Hepatocyte (in vitro differentiated cells): Measurements from ENCODE around the gene PPP1R13L. TPM values are rescaled to one million over a fixed set of nuclear protein-coding genes. Genes with fewer than 3 reads are reported as not detected.

Experiments used
- DNase-seq: peaks from one replicate; pipeline ENCODE4 v3.0.0-alpha.2; 2016; ENCODE audit warnings: low spot score
- H2AFZ ChIP-seq: fragments of 200-600 bp; sonication (generic); 2 replicates; pipeline ENCODE4 v1.6.0; 2016; ENCODE audit warnings: antibody characterized with exemption, mild to moderate bottlenecking
- H3K27ac ChIP-seq: fragments of 200-600 bp; sonication (generic); 2 replicates; pipeline ENCODE4 v1.5.1; 2016; ENCODE audit warnings: mild to moderate bottlenecking
- H3K27me3 ChIP-seq: fragments of 200-600 bp; sonication (generic); 2 replicates; pipeline ENCODE4 v1.6.1; 2016
- H3K36me3 ChIP-seq: fragments of 200-600 bp; sonication (generic); replicated peaks from 2 replicates; pipeline ENCODE4 v1.5.1; 2016; ENCODE audit warnings: low read depth; ENCODE audit not compliant: insufficient read depth
- H3K4me1 ChIP-seq: fragments of 200-600 bp; sonication (generic); 2 replicates; pipeline ENCODE4 v1.5.1; 2016; ENCODE audit warnings: mild to moderate bottlenecking, moderate library complexity; ENCODE audit not compliant: insufficient read depth
- H3K4me2 ChIP-seq: fragments of 200-600 bp; sonication (generic); 2 replicates; pipeline ENCODE4 v1.6.0; 2016
- H3K4me3 ChIP-seq: fragments of 200-600 bp; sonication (generic); 2 replicates; pipeline ENCODE4 v1.5.1; 2016; ENCODE audit warnings: mild to moderate bottlenecking
- H3K79me2 ChIP-seq: fragments of 200-600 bp; sonication (generic); 2 replicates; pipeline ENCODE4 v1.6.0; 2017; ENCODE audit warnings: mild to moderate bottlenecking
- H3K9me2 ChIP-seq: fragments of 200-600 bp; sonication (generic); replicated peaks from 2 replicates; pipeline ENCODE4 v1.6.0; 2017; ENCODE audit warnings: mild to moderate bottlenecking; ENCODE audit not compliant: insufficient read depth
- H3K9me3 ChIP-seq: fragments of 200-600 bp; sonication (generic); 2 replicates; pipeline ENCODE4 v1.5.1; 2016; ENCODE audit warnings: low read depth, mild to moderate bottlenecking
- H4K20me1 ChIP-seq: fragments of 200-600 bp; sonication (generic); 2 replicates; pipeline ENCODE4 v1.6.0; 2016; ENCODE audit warnings: mild to moderate bottlenecking; ENCODE audit not compliant: insufficient read depth, poor library complexity, severe bottlenecking
- CTCF ChIP-seq: fragments of 200-600 bp; sonication (generic); IDR thresholded peaks from 2 replicates; pipeline ENCODE4 v1.5.1; 2016; ENCODE audit warnings: antibody characterized with exemption, mild to moderate bottlenecking; ENCODE audit not compliant: poor library complexity
- EZH2 ChIP-seq: fragments of 200-600 bp; sonication (generic); IDR thresholded peaks from 2 replicates; pipeline ENCODE4 v1.6.1; 2016; ENCODE audit warnings: antibody characterized with exemption, mild to moderate bottlenecking, borderline replicate concordance
- EZH2phosphoT487 ChIP-seq: fragments of 200-600 bp; sonication (generic); IDR thresholded peaks from one replicate; pipeline ENCODE4 v1.6.1; 2018; ENCODE audit warnings: antibody characterized with exemption, mild to moderate bottlenecking, low read depth, moderate library complexity; ENCODE audit not compliant: unreplicated experiment, severe bottlenecking
- WGBS: methylation state at CpG from one replicate; pipeline ENCODE4 v1.1.6; 2016; ENCODE audit warnings: low lambda C conversion rate; ENCODE audit errors: missing lambda C conversion rate; 5-methylcytosine and 5-hydroxymethylcytosine counted together
- polyA plus RNA-seq: library from polyadenylated mRNA; unstranded; fragments of >200 nt; fragmentation: Nextera tagmentation; extraction: Ambion mirVana; gene quantifications from 2 replicates; pipeline ENCODE4 v1.2.1, GENCODE V29; 2016
- total RNA-seq: library from RNA; depleted of rRNA; stranded (reverse); fragments of >200 nt; gene quantifications from 2 replicates; pipeline ENCODE4 v1.2.3, GENCODE V29; 2014

PPP1R13L gene
- total and polyA plus RNA-seq, 2 experiments from 2014 or later, result 8.7 to 14.8 TPM

GRCh38 chr19:45421947-45422498, 17.2 kb upstream of the PPP1R13L start:
- peaks cover 10% of the 10 kb centered on the region for H3K79me2 ChIP-seq
- no peak overlapping the region for H3K4me3 ChIP-seq
- no peaks in the 10 kb centered on the region for H4K20me1 ChIP-seq
- H2AFZ ChIP-seq, result no peak overlapping the region
- H3K9me2 ChIP-seq, result no peaks in the 10 kb centered on the region
- H3K36me3 ChIP-seq, result no peaks in the 10 kb centered on the region
- DNase-seq, result no peak
- H3K27me3 ChIP-seq, result no peaks in the 10 kb centered on the region
- no peaks in the 10 kb centered on the region for H3K9me3 ChIP-seq
- H3K27ac ChIP-seq, result no peak overlapping the region
- H3K4me1 ChIP-seq, result peaks cover 16% of the 10 kb centered on the region
- no peak overlapping the region for H3K4me2 ChIP-seq
- no peak for TF ChIP-seq EZH2
- no peak for TF ChIP-seq EZH2phosphoT487
- TF ChIP-seq CTCF, result no peak
- 93% methylated on average over 6 of the region's 6 CpGs for WGBS

GRCh38 chr19:45420871-45421270, 16.0 kb upstream of the PPP1R13L start:
- no peaks in the 10 kb centered on the region for H3K36me3 ChIP-seq
- TF ChIP-seq EZH2phosphoT487 (no peak), EZH2 (no peak), CTCF (no peak)

GRCh38 chr19:45420356-45420755, 15.5 kb upstream of the PPP1R13L start:
- no peaks in the 10 kb centered on the region for H3K36me3 ChIP-seq
- no peak overlapping the region for H3K4me2 ChIP-seq
- no peaks in the 10 kb centered on the region for H4K20me1 ChIP-seq
- H3K9me3 ChIP-seq, result no peaks in the 10 kb centered on the region
- peaks cover 10% of the 10 kb centered on the region for H3K79me2 ChIP-seq
- no peaks in the 10 kb centered on the region for H3K27me3 ChIP-seq
- H3K4me1 ChIP-seq, result peaks cover 16% of the 10 kb centered on the region
- H3K4me3 ChIP-seq, result no peak overlapping the region
- no peak for DNase-seq
- no peak overlapping the region for H3K27ac ChIP-seq
- H2AFZ ChIP-seq, result no peak overlapping the region
- TF ChIP-seq CTCF (no peak), EZH2 (no peak), EZH2phosphoT487 (no peak)
- WGBS, result 90% methylated on average over 9 of the region's 10 CpGs
- H3K9me2 ChIP-seq, result no peaks in the 10 kb centered on the region

More at GRCh38 chr19:45420871-45421270, 16.0 kb upstream of the PPP1R13L start:
- Histone ChIP-seq H4K20me1 (no peaks in the 10 kb centered on the region), H2AFZ (no peak overlapping the region), H3K27ac (no peak overlapping the region), H3K27me3 (no peaks in the 10 kb centered on the region), H3K4me3 (no peak overlapping the region), H3K9me2 (no peaks in the 10 kb centered on the region), H3K4me1 (peaks cover 16% of the 10 kb centered on the region), H3K4me2 (no peak overlapping the region), H3K79me2 (peaks cover 10% of the 10 kb centered on the region), H3K9me3 (no peaks in the 10 kb centered on the region)
- no peak for DNase-seq
- WGBS, result 99% methylated on average over 6 of the region's 6 CpGs

GRCh38 chr19:45419895-45420294, 15.0 kb upstream of the PPP1R13L start:
- Histone ChIP-seq H4K20me1 (no peaks in the 10 kb centered on the region), H3K4me3 (no peak overlapping the region), H3K9me3 (no peaks in the 10 kb centered on the region), H3K36me3 (no peaks in the 10 kb centered on the region), H3K79me2 (peaks cover 10% of the 10 kb centered on the region), H3K27ac (no peak overlapping the region), H2AFZ (no peak overlapping the region), H3K4me2 (no peak overlapping the region), H3K27me3 (no peaks in the 10 kb centered on the region), H3K9me2 (no peaks in the 10 kb centered on the region), H3K4me1 (peaks cover 12% of the 10 kb centered on the region)
- TF ChIP-seq EZH2, result no peak
- no peak for TF ChIP-seq EZH2phosphoT487
- no peak for TF ChIP-seq CTCF
- no peak for DNase-seq
- 60% methylated on average over 1 of the region's 3 CpGs for WGBS
